Raji (cell line): Measurements from ENCODE around the gene KCNQ5.

Experiments
- POLR2A ChIP-seq: IDR thresholded peaks from 2 replicates; pipeline ENCODE4 v1.6.1; 2011; ENCODE audit warnings: low read depth, low read length, control low read depth; ENCODE audit not compliant: insufficient read depth

KCNQ5 gene

DNA sequence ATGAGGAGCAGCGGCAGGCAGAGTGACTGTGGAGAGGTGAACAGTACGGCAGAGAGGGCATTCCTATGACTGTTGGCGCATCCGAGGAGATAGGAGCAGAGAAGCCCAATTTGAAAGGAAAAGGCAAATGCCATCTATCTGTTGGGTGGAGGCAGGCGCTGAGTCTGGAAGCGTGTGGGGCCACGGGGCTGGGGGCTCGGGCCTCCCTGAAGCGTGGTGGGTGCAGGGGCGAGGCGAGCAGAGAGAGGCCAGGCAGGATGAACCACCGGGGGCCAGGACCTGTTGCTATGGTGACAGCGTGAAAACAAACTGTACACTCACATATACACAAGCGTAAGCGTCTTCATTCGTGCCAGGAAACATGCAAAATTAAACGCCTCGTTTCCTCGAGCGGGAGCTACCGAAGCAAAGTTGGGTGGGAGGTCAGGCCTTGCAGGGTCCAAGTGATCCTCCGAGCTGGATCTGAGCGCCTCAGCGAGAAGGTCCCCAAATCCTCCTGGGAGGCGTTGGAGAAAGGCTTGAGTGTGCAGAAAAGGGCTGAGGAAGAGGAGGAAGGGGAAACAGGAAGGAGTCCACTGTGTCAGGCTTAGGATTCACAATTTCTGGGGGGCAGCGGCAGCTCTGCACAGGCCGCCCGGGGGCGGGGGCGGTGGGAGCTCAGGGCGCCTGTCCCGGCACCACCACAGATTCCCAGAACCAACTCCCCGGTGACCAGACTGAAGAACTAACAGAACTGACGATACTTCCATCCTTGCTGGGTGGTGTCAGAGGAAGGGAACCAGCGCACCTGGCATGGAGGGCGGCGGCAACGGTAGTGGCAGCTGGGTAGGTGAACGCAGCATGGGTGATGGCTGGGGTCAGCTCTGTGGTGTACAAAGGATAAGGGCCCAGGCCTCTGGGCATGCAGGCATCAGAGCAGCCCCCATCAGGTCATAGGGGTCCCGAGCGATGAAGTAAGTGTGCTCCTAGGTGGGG is 535.2 kb downstream of the KCNQ5 start:
- no peak for TF ChIP-seq POLR2A

DNA sequence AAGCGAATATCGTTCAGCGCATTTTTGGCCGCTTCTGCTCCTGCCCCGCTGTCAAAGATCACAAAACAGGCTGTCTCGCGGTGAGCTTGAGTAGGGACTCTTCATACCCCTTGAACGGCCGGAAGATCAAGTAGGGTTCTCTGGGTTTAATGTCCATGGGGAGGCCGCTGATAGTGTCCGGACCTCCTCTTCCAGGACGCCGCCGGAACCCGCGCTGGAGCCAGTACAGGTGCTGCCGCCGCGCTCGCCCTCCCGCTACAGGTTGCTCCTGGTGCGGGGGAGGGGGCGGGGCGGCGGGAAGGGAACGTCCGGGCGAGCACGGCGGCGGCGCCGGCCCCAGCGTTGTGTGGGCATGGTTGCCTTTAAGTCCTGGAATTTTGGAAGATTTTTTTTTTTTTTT is 536.0 kb downstream of the KCNQ5 start:
- no peak for TF ChIP-seq POLR2A

DNA sequence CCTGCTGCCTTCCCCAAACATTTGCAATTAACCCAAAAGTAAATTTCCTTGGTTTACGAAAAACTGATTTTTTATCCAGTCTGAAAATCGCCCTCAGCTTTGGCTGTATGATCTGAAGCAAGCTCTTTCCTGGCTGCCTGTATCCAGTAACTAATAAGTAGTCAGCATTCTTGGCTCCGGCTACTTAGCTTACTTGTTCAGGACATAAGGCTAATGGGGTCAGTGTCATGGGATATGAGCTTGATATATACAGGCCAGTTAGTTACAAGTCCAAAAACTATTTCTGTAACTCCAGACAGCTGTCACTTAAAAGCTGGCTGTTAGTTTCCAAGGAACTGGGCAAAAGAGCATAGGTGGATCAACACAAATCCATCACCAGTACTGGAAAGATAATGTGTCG is 547.2 kb downstream of the KCNQ5 start:
- TF ChIP-seq POLR2A: no peak

DNA sequence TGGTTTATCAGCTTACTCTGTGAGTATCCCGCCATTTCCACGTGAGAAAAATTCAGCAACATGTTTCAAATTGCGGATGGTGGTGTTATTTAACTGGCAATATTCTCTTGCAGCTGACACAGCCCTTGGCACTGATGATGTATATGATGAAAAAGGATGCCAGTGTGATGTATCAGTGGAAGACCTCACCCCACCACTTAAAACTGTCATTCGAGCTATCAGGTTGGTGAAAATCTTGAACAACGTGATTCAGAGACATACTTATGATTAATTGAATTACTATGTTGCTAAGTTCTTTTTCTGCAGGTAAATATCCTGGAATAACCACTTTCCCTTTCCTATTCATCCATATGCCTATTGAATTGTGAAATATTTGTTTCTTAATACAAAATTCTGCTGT is 547.8 kb downstream of the KCNQ5 start:
- no peak for TF ChIP-seq POLR2A

DNA sequence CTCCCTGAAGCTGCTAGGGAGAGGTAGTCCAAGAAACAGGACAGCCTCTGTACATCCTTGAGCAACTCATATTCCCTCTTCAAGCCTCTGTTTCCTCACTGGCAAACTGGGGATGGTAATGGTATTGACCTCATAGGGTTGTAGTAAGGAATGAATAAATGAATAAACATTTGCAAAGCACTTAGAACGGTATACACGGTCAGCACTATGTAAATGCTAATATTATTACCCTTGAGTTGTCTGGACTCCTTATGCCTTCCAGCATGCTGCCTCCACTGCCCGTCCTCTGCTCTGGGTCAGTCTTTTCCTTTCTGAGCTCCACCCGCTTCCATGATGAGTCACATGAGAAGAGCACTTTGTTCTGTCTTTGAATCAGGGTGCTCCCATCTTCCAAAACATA is 552.8 kb downstream of the KCNQ5 start:
- no peak for TF ChIP-seq POLR2A

DNA sequence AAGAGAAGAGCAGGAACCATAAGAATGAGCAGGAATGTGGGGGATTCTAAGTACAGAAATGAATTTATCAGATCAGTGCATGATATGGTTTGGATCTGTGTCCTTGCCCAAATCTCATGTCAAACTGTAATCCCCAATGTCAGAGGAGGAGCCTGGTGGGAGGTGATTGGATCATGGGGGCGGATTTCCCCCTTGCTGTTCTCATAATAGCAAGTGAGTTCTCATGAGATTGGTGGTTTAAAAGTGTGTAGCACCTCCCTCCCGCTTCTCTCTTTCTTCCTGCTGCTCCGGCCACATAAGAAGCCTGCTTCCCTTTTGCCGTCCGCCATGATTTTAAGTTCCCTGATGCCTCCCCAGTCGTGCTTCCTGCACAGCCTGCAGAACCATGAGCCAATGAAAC is 554.2 kb downstream of the KCNQ5 start:
- no peak for TF ChIP-seq POLR2A

DNA sequence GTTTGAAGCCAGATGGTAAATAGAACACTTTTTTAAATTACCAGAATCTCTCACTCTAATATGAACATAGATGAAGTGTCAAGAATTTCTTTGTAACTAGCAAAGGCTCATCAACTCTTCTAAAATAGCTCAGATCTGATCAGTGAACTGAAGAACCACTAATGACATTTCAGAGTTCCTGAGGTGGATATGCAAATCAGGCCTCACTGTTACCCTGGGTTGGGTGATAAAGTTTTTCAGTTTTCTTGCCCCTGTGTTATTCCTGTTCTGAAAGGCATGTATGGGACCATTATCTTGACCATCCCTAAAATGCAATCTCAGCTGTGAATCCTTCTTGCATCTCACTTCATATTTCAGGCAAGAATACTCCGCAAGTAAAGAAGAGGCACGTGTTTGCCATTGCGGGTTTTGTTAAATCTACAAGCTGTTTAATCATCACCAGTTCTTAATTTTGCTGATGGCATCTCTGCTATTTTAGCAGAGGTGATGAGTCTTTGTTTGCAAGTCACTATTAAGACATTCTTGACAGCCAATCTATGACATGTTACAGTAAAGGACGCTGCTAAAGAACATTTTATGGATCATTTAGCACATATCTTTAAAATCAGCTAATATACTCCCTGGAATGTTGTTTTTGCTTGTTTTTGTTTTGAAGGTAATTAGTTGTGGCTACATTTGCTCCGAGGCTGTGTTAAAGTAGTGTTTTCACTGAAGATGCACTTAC is 555.5 kb downstream of the KCNQ5 start:
- no peak for TF ChIP-seq POLR2A

DNA sequence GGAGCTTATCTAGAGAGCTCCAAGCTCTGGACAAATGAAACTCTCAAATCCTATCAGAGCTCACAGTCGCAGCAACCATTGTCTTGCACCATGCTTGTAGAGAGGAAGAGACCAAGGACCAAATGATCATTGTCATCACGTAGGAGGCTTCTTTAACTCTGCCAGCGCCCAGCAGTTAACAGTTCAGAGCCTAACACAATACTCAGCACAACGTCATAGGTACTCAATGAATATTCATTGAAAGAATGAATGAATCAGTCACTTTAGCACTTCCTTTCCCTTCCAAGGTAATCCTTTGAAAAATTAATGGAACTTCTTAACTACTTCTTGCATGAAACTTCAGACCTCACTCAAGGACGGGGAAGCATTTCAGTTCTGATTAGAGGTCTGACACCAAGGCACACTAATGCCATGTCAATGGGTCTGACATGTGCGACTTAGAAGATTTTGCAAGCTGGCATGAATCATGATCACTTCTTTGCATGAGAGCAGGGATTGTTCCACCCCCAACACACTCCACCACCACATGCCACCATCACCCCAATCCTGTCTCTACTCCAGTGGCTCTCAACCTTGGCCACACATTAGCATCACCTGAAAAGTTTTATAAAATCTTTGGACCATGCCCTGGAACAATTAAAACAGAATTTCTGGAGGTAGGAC is 558.3 kb downstream of the KCNQ5 start:
- no peak for TF ChIP-seq POLR2A

DNA sequence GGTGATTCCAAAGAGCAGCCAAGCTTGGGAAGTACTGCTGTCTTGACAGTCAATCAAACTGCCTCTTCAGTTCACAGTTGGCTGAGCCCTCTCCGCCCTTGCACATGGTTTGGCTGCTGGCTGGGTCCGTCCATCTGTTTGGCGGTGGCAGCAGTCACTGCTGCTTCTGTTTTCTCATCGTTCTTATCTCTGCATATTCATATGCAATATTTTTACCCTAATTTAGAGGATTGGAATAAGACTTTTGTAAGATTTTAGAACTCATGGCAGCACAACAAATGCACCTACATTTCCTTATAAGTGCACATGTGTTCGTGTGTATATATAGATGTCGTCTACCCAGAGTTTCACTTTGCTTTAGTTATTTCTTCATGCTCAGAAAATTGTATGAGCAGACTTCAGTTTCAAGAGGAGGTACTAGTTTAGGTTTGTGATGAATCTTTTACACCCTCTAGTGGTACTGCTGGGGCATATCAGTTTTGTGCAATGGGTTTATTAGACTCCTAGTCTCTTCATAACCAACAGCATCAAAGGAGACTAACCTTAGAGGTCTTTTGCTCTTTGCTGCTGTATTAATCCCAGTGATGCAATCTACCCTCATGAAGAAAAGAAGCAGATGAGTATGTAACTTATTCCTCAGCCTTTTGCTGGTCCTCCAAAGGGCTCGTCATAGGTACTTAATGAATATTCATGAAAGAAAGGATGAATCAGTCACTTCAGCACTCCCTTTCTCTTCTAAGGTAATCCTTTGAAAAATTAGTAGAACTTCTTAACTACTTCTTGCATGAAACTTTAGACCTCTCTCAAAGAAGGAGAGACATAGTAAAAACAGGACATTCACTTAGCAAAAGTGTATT is 559.1 kb downstream of the KCNQ5 start:
- 0 out of 2 replicates have a peak, but pooled peaks have one; percentile 13 for TF ChIP-seq POLR2A

DNA sequence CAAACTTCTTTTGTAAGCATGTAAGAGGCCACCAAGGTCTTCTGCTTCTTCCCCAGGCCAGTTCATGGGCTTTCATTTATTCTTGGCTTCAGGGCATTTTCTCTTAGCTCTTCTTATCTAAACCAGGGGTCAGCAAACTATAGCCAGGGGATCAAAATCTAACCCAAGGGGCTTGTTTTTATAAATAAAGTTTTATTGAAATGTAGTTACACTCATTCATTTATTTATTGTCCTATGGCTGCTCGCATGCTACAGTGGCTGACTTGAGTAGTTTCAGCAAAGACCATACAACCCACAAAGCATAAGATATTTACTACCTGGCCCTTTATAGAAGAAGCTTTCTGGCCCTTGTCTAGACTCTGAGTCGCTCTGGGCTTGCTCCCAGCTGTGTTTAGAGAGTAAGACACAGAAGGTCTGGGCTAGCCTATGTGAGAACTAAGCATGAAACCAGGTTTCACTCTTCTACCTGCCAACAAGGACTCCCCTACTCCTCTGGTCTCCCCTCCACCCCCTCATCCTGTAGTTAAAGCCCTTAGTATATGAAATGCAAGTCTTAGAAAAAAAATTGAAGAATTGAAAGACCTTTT is 560.2 kb downstream of the KCNQ5 start:
- no peak for TF ChIP-seq POLR2A

DNA sequence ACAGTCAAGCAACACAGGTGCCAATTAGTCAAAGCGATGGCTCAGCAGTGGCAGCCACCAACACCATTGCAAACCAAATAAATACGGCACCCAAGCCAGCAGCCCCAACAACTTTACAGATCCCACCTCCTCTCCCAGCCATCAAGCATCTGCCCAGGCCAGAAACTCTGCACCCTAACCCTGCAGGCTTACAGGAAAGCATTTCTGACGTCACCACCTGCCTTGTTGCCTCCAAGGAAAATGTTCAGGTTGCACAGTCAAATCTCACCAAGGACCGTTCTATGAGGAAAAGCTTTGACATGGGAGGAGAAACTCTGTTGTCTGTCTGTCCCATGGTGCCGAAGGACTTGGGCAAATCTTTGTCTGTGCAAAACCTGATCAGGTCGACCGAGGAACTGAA is 572.9 kb downstream of the KCNQ5 start:
- no peak for TF ChIP-seq POLR2A

DNA sequence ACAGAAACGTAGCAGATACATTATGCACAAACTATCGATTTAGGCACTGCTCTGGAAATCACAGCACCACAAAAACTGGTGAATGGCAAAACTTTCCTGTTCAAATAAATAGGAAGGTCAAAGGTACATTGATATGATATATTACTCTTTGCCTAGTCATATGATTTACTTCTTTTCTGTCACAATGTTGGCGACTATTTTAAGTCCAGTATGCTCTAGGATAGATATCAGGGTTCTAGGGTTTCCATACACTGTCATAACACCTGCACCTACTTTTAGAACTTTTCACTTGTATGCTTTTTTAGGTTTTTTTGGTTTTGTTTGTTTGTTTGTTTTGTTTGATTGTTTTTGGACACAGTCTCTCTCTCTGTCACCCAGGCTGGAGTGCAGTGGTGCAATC is 578.4 kb downstream of the KCNQ5 start:
- no peak for TF ChIP-seq POLR2A

DNA sequence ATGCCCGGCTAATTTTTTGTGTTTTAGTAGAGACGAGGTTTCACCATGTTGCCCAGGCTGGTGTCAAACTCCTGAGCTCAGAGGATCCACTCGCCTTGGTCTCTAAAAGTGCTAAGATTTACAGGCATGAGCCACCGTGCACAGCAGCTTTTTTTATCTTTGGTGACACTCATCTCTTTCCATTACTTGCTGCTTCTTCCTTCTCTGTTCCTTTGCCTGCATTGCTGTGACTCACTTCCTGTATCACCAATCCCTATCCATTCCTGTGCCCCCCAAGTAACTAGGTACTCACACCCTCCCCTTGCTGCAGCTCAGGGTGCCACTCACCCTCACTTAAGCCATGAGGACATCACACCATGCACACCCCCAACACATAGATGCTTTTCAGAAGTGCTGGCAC is 578.9 kb downstream of the KCNQ5 start:
- TF ChIP-seq POLR2A: no peak

DNA sequence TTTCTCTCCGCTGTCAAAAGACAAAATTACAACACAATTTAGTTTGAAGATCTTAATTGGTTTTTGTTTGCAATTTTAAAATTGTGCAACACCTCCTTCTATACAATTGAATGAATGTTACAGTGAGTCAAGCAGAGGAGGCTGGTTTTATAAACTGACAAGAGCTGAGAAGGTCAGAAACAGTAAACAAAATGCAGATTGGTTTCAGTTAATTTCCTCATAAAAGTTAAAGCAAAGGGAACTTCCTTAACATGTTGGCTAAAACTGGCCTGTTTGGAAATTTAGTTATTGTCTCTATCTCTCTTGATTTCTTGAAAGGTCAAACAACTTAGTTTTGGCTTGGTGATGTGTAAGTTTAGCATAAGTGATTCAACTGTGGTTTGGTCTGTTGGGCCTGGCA is 581.2 kb downstream of the KCNQ5 start:
- no peak for TF ChIP-seq POLR2A
